Dermis microvascular lymphatic vessel endothelial cell (primary cell): ENCODE data around the gene A4GALT. TPM values are rescaled to one million over a fixed set of nuclear protein-coding genes. Genes with fewer than 3 reads are reported as not detected.
A peak's percentile ranks its signal among the peaks of the same experiment; 100 is the strongest.

ENCODE experiments used
- DNase-seq, 2 donors: peaks; one replicate each; pipeline versions ENCODE4 v3.0.0 to v3.0.0-alpha.2; 2010; ENCODE audit warnings: low read depth in 2 of 2
- total RNA-seq: library from RNA; depleted of rRNA; stranded (reverse); fragments of >200 nt; gene quantifications from 2 replicates; pipeline ENCODE4 v1.2.1, GENCODE V29; 2014

Gene A4GALT
- total RNA-seq, 1 donor from 2014 or later, result 43.8 TPM

DNA sequence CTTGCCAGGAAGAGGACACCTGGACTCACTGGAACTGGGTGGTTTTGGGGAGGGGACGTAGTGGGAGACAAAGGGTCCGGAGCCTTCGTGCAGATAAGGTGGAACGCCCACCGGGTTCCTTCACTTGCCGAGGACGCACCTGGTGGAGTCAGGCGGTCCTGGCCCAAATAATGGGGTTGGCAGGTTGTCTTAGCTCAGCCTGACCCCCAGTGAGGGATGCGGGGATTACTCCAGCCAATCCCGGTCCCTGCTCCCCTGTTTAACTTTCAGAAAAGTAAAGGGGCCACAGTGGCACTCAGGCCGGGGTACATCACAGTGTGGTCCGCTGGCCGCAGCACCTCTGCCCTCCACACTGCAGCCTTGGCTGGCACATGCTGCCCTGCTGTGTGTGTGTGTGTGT is 18.0 kb downstream of the A4GALT start:
- DNase-seq, result no peak

DNA sequence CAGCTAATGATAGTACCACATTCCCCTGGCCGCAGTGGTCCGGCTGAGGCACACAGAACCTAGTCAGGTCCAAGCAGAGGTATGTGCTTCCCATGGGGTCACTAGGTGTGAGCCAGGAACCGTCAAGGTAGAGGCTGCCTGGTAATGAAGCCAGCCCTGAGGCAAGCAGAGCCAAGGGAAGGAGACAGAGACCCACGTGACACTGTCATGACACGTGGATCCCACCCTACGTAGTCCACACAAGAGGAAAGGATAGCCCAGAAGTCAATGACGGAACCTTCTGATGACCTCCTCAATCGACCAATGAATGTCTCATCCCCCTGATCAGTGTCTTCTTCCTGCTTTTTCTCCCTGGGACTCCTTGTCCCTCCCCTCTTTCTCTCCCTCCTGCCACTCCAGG is 19.0 kb downstream of the A4GALT start:
- no peak for DNase-seq

DNA sequence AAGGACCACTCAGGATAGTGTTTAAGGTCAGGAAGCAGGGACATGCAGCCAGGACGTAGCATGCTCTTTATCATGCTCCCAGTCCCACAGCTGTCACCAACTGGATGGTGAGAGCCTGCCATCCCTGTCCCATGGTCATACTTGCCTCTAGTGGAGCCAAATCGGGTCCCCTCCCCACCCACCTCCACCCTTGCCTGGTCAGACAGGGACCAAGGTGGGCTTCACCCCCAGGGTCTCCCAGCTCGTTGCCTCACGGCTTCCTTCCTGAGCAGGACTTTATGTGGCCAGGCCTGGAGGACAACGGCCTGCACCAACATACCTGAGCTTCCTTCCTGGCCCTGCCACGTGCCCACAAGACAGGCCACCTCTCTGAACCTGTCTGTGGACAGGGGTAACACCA is 19.8 kb downstream of the A4GALT start:
- no peak for DNase-seq

DNA sequence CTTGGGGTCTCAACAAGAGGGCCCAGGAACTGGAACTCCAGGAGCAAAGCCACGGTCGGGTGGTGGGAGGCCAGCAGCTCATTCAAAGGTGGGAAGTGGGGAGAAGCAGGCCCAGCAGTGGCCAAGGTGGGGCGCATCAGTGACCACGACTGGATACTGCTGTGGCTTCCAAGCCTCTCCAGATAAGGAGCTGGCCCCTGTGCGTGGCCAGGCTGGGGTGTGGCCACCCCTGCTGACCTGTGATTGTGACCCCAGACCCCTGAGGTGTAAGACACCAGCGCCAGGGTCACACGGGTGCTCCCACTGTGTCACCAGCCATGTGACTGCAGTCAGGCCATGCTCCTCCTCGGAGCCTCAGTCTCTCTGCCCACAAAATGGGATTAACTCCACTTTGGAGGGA is 20.3 kb downstream of the A4GALT start:
- DNase-seq, result no peak

DNA sequence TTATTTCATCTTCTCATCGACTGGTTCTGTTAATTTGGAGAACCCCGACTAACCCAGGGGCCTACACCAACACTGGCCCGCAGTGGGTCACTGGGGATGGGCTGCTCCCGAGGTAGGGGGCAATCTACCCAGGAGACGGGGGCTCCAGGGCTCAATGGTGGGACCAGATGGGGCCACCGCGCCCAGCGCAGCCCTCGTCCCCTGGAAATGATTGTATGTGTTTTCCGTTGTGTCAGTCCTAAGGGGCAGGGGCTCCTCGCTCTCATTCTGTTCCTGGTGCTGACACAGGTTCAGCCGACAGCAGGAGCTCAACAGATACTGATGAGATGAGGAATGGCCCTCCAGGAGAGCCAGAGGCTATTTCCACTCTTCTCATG is 20.7 kb downstream of the A4GALT start:
- DNase-seq, result no peak

DNA sequence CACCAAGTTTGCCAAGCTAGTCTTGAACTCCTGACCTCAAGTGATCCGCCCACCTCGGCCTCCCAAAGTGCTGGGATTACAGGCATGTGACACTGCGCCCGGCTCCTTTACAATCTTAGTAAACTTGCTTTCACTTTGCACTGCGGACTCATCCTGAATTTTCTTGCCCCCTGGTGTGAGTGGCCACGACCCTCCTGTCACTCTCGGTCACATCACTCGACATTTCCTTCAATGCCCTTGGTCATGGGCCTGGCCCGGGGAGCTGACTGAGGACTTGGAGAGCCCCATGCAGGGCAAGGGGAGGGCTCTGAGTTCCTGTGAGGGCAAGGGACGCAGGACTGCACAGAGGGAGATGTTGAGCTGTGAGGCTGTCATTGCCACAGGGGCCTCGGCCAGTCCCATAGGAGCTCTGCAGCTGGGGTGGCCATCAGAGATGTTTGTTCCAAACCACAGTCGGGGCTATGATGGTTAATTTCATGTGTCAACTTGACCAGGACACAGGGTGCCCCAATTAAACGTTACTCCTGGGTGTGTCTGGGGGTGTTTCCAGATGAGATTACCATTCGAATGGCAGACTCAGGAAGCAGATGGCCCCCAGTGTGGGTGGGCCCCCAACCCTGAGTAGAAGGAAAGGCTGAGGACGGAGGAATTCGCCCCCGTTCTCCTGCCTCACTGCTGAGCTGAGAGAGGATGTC is 21.2 kb downstream of the A4GALT start:
- DNase-seq, result no peak

DNA sequence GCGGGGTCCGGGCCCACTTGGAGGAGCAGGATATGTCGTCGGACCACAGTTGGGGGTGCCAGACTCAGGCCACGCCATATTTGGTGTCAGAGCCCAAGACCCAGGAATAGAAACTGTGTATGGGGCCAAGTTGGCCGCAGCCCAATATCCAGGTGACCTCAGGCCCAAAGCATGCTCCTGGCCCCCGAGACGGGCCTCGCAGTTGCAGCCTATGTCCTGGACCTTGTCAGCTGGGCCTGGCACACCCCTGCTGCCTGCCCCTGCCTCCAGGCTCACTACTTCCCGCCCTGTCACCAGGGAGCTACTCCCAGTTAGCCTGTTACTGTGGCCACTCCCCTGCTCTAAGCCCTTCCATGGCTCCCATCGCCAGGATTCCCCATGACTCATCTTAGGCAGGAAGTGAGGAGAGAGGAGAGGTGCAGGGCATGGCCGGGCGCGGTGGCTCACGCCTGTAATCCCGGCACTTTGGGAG is 23.1 kb downstream of the A4GALT start:
- DNase-seq, result peak; percentile 81 to 88

DNA sequence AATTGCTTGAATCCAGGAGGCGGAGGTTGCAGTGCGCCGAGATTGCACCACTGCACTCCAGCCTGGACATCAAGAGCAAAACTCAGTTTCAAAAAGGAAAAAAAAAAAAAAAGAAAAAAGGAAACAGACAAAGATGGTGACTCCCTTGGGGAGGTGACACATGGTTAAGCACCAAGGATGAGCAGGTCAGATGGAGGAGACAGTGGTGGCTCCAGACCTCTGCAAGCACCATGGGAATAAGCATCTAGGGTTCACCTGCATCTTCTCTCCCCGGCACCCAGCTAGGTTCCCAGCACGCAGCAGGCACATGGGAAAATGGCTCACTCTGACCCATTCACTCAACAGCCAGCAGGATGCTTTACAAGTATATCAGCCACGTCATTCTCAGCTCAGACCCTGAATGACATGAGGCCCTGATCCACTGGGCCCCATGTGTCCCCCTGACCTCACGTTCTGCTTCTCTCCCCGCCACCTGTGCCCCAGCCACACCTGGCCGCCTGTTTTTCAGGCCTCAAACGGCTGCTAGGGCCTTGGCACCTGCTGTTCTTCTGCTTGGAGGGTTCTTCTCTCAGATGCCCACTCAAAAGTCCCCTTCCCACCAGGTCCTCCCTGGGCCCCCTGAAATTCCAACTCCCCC is 24.2 kb downstream of the A4GALT start:
- DNase-seq, result no peak

DNA sequence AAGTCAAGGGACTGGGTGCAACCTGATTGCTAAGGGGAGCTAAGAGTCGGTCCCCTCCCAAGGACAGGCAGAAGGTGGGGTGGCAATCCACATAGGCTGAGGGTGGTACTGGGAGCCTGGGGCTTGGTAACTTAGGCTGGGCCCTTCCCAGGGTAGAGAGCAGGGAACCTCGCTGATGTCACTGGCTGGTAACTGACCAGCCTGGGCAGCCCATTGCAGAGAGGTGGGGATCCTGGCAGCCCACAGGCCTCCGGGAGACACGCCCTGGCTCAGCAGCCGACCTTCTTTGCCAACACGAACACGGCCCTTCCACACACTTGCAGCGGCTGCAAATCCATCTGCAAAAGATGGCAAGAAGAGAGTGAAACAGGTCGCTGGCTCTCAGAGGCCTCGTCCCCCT is 25.4 kb downstream of the A4GALT start:
- DNase-seq, result no peak

DNA sequence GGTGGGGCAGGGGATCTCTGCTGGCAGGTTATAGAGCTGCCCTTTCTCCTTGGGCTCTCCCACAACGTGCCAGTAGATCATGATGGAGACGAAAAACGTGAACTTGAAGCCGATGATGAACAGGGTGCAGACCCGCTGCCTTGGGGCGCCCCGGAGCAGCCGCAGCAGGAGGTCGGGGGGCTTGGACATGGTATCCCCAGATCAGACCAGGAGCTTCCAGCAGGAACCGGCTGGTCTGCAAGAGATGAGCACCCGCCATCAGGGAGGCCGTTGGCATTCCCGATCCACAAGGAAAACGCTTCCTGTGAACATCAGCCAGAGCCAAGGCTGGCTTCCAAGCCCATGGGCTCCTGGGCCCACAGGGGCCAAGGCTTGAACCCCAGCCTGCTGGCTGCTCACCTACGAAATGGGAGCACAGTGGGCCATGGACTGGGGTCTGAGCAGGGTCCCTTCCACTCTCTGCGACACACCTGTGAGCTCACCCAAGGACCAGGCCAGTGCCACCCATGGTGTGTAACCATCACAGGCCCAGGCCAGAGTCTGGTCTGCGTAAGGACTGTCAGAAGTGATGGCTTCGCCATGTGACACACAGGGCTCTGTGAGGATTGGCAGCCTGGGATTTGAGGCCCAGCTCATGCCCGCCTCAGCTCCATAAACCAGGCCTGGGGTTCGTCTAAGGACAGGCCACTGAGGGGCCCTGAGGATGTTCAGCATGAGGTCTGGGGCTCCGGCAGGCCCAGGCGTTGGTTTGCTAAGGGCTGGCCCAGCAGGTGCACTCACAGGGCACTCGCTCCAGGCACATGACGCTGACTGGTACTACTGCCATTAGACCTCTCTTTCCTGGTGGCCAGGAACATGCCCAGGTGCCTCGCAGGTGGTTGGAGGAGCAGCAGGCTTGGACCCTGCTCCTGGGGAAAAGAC is 26.6 kb downstream of the A4GALT start:
- no peak for DNase-seq

DNA sequence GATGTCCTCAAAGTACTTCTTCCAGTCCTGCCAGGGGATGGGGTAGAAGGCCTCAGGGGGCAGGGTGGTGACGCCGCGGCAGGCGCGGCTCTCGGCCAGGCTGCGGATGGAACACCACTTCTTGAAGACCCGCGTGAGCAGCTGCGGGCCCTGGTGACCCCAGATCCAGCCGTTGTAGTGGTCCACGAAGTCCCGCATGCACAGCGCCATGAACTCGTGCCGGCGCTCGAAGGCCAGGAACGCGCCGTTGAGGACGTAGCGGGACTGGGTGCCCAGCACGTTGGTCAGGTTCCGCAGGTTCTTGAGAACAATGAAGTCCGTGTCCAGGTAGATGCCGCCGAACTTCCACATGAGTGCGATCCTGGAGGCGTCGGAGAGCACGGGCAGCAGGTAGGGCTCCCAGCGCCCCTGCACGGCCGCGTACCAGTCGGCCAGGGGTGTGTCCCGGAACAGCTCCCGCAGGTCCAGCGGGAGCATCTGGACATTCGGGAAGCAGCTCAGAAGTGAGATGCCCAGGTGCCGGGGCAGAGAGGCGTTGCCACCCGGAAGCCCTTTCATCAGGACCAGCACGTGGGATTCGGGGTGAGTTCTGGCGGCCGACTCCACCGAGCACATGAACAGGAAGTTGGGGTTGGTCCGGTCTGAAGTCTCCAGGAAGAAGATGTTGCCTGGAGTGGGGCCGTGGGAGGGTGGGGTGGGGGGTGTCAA is 27.5 kb downstream of the A4GALT start:
- DNase-seq, result no peak

DNA sequence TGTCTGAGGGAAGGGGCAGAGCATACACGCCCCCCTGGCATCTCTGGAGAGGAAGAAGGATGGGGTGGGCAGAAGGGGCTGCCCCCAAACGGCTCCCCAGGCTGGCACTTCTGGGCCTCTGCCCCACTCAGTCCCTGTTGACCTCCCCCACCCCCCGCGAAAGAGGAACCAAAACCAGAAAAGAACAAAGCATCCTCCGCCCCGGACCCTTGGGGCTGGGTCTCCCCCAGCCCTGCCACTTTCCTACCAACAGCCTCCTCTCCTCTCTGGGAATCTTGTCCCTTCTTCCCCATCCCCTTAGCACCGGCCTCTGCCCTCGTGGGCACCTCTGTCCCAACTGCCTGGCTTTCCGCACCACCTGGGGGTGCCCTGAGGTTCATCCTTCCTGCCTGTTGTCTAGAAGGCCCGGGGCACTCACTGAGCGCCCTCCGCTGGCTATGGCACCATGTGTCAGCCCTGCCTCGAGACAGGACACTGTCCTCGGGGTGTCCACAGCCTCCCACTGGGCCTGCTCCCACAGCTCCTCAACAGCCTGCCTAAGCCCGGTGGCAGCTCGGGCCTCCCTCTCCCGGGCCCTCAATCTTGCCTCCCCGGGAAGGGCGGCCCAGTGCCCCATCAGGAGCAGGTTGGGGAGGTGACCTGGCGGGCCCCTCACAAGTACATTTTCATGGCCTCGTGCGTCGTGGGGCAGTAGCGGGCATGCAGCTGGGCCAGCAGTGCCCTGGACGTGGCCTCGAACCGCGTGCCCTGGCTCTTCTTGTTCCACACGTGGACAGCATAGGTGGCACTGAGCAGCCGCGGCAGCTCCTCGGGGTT is 28.2 kb downstream of the A4GALT start:
- DNase-seq, result no peak

DNA sequence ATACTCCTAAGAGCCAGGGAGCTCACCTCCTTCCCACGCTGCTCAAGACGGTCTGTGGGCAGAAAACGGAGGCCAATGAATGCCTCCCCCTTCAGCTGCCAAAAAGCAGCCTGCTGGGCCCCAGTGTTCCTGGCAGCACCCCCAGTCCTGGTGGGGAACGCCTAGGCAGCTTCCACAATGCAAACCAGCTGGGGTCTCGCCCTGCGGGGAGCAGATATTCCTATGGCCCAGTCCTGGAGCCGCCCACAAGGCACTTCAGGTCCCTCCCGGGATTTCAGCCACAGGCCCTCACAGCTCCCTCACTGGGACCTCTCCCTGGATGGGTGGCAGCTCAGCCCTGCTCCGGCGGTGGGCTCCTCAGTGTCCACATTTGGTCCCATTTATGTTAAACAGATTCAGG is 29.2 kb downstream of the A4GALT start:
- no peak for DNase-seq

DNA sequence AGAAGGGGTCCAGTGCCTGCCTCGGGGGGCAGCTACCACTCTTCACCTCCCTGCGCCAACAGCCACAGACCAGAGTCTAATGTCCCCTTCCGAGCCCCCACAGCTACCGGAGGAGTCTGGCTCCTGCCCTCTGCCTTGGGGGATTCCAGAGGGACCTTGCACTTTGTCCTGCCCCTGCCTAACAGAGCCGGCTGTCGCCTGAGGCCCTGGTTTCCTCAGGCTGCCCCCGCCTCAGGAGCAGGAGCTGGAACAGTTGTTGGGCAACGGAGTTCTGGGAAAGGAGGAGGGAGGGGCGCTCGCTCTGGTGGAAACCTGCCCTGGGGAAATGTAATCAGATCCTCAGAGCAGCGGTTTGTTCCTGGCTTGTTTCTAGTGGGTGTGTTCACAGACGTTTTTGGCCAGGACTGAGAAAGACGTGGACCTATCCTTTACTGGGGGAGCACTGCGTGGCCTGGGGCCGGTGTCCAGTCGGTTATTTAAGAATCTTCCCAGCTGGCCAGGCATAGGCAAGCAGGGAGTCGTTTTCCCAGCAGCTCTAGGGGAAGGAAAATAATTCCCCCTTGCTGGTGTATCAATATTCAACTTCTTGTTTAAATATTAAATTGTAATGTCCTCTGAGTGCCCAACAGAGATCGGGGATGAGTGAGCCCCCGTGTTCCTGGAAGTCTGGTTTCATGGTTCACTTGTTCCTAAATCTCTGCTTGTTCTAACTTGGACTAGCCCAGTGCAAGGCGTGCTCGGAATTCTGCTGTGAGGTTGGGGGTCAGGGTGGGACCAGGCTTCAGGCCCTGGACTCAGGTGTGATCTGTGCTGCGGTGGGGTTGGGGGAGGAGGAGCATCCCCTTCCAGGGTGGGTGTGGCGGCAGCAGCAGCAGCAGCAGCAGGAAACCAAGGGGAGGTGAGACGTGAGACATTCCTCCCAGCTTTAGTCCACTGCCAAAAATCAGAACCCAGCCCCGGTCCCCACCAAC is 32.1 kb downstream of the A4GALT start:
- peak in 1 of 2 donors; percentile 67 for DNase-seq

DNA sequence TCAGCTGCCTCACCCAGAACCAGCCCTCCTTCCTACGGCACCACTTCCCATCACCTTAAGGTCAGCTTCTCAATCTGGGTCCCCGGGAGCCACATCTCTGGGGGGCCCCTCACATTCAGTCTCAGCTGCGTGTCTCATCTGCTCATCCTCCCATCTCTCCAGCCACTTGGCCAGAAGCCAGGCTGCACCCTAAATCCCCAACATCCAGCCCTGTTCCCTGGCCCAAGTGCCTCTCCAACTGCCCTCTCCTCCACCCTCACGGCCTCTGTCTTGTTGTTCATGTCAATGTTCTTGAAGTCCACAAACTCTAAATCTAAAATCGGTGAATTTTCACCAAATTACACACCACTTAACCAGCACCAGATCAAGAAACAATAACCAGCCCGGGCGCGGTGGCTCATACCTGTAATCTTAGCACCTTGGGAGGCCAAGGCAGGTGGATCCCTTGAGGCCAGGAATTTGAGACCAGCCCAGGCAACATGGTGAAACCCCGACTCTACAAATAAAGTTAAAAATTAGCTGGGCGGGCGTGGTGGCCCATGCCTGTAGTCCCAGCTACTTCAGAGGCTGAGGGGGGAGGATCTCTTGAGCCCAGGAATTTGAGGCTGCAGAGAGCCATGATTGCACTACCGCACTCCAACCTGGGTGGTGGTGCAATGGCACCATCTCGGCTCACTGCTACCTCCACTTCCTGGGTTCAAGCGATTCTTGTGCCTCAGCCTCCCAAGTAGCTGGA is 33.7 kb downstream of the A4GALT start:
- no peak for DNase-seq

DNA sequence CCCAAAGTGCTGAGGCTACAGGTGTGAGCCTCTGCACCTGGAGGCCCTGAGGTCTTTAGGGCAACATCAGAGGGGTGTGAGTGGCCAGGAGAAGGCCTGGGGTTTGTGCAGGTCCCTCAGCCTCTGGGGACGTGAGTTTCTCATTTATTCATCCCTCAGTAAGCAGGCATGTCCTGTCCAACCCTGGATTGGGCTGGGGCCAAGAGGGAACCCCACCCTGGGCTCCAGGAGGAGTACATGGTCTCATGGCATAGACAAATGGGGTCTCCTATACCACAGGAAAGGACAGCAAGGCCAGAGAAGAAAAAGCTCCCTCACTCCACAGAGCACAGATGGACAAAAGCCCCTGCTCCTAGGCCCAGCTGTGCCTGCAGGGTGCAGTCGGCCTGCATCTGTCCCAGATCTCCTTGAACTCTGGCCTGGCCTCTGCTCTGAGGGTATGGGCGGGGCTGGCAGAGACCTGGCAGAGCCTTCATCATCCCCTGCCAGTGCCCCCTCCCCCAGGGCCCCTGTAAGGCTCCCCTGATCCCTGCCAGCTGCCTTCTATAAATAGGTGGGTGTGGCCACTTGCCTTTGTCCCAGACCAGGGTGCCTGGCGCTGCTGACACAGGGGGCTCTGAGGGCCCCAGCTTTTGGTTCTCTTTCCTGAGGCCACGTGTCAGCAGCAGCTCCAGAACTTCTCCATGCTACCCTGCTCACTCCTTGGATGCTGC is 34.6 kb downstream of the A4GALT start:
- no peak for DNase-seq

DNA sequence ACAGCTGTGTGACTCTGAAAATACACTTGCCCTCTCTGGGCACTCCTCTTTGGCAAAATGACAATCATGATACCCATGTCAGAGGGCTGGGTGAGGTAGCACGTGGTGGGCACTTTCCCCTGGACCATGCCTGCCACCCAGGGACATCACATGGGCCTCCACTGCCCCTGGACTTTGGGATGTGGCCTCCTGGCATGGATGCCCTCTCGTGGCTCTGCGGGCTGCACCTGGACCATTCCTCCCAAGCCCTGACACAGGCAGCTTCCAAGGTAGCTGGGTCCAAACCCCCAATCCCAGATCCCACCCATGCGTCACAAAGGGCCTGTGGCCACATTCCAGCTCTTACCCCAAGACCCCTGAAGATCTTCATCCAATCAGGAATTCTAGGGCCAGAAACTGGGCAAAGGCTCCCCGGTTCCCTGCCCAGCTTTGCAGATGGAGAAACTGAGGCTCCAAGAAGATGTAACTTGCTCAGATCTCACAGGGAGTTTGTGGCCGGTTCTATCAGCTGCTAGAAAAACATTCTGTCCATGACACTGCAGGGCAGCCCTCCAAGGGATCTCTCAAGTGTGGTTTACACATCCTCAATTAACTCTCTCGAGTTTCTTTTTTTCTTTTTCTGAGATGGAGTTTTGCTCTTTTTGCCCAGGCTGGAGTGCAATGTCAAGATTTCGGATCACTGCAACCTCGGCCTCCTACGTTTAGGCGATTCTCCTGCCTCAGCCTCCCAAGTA is 36.0 kb downstream of the A4GALT start:
- no peak for DNase-seq
